Daoy (cell line): ENCODE data around the gene GABRR1. TPM values are rescaled to one million over a fixed set of nuclear protein-coding genes. Genes with fewer than 3 reads are reported as not detected.

Source experiments
- total RNA-seq: library from RNA; depleted of rRNA; stranded (reverse); fragments of >200 nt; shearing (Covaris generic); gene quantifications from 2 replicates; pipeline ENCODE4 v1.2.3, GENCODE V29; 2014; rRNA removed

Gene GABRR1
- total RNA-seq, 1 experiment from 2014 or later = not detected

Other genes with a start within 250 kb of the GABRR1 start
- 9.8 and 14.8 TPM in 2 replicates for gene PNRC1, start 136.6 kb downstream of the GABRR1 start, total RNA-seq
- 0.36 and 0.51 TPM in 2 replicates for gene SRSF12, start 99.3 kb downstream of the GABRR1 start, total RNA-seq
- gene PM20D2, start 71.3 kb downstream of the GABRR1 start, total RNA-seq = 15.5 and 15.9 TPM in 2 replicates
- not detected in 2 replicates for gene GABRR2, start 97.9 kb upstream of the GABRR1 start, total RNA-seq
- 19.5 and 24.7 TPM in 2 replicates for gene UBE2J1, start 135.4 kb upstream of the GABRR1 start, total RNA-seq
- 8.8 and 9.4 TPM in 2 replicates for gene RRAGD, start 194.9 kb upstream of the GABRR1 start, total RNA-seq
- gene ANKRD6, start 215.8 kb upstream of the GABRR1 start, total RNA-seq = 1.1 and 4.1 TPM in 2 replicates